Keratinocyte (primary cell): Measurements from ENCODE around the gene PRG3.

Experiments used
- EZH2 ChIP-seq: IDR thresholded peaks from one replicate; pipeline ENCODE4 v1.6.1; 2012; ENCODE audit warnings: inconsistent platforms, mild to moderate bottlenecking, low read length, moderate library complexity
- TF ChIP-seq, protein P1 (sequence below), 3 experiments: IDR thresholded peaks in 1 of 3; conservative IDR thresholded peaks in 1 of 3; optimal IDR thresholded peaks in 1 of 3; 2 replicates in 2 of 3; 3 replicates in 1 of 3; pipeline versions ENCODE3 to v1.5.1; 2011; ENCODE audit warnings: low read length in 3 of 3, mild to moderate bottlenecking in 3 of 3, moderate library complexity in 2 of 3, control low read depth in 1 of 3, inconsistent platforms in 1 of 3; ENCODE audit not compliant: insufficient read depth in 2 of 3; ENCODE audit errors: extremely low read depth in 1 of 3

DNA sequence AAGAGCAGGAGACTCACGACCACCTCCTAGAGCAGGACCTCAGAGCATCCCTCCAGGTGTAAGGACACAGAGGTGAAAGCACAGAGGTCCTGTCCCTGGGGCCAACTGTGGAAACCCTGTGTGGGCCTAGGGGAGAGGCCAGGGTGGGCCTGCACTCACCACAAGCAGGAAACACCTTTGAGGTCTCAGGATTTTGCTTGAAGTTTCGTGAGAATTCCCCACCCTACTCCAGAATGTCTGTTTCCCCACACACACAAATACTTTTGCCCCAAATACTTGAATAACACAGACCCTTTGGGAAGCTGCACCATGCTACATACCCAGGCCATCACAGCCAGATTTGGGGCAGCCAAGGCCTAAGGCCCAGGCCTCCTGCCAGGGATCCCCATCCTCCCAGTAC, 27.8 kb upstream of the PRG3 start:
- TF ChIP-seq, protein P1, sequence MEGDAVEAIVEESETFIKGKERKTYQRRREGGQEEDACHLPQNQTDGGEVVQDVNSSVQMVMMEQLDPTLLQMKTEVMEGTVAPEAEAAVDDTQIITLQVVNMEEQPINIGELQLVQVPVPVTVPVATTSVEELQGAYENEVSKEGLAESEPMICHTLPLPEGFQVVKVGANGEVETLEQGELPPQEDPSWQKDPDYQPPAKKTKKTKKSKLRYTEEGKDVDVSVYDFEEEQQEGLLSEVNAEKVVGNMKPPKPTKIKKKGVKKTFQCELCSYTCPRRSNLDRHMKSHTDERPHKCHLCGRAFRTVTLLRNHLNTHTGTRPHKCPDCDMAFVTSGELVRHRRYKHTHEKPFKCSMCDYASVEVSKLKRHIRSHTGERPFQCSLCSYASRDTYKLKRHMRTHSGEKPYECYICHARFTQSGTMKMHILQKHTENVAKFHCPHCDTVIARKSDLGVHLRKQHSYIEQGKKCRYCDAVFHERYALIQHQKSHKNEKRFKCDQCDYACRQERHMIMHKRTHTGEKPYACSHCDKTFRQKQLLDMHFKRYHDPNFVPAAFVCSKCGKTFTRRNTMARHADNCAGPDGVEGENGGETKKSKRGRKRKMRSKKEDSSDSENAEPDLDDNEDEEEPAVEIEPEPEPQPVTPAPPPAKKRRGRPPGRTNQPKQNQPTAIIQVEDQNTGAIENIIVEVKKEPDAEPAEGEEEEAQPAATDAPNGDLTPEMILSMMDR (optimal IDR thresholded peaks at IDR 0.05 in 1 of 3, IDR thresholded peaks at IDR 0.05 in 1 of 3, conservative IDR thresholded peaks at IDR 0.05 in 1 of 3; ENCODE audit: extremely low read depth in 1 of 3, insufficient read depth in 2 of 3, low read length in 3 of 3) = no peak
- TF ChIP-seq EZH2 = no peak
